ENCODE data around the gene MED13L. TPM values are rescaled to one million over a fixed set of nuclear protein-coding genes. Genes with fewer than 3 reads are reported as not detected.

Gene MED13L
- total RNA-seq, 1 experiment from 2014 or later, result 89.0 TPM

GRCh38 chr12:116067892-116068291 lies 209.6 kb downstream of the MED13L start:
- no peaks in the 10 kb centered on the region for H3K27me3 Mint-ChIP-seq (ENCODE audit: unreplicated experiment)
- no peaks in the 10 kb centered on the region for H3K9me3 Mint-ChIP-seq (ENCODE audit: low read depth, unreplicated experiment)
- H3K36me3 Mint-ChIP-seq (ENCODE audit: insufficient read depth, unreplicated experiment), result no peaks in the 10 kb centered on the region
- intact Hi-C loops (cut with micrococcal nuclease; ENCODE audit: unreplicated experiment), result loop anchor here (2.0 to 5.0 kb wide), 2 partner anchors 169 to 529 kb away; no protein-coding TSS in a partner anchor
- no peak for DNase-seq
- no peak overlapping the region for H3K4me3 Mint-ChIP-seq (ENCODE audit: low read depth, unreplicated experiment)
- no peak overlapping the region for H3K27ac Mint-ChIP-seq (ENCODE audit: unreplicated experiment)
- H3K4me1 Mint-ChIP-seq (ENCODE audit: low read depth, unreplicated experiment), result no peaks in the 10 kb centered on the region
- CTCF ChIA-PET, result no interaction called here
- BruUV-seq (replicated peaks), result no TSS peak
- TF ChIP-seq CTCF (IDR thresholded peaks at IDR 0.05; ENCODE audit: unreplicated experiment), result no peak

GRCh38 chr12:116066381-116067230 lies 210.9 kb downstream of the MED13L start:
- CTCF ChIA-PET, result no interaction called here
- H3K27me3 Mint-ChIP-seq (ENCODE audit: unreplicated experiment), result no peaks in the 10 kb centered on the region
- peak; percentile 52 for DNase-seq
- H3K4me1 Mint-ChIP-seq (ENCODE audit: low read depth, unreplicated experiment), result no peaks in the 10 kb centered on the region
- peak; percentile 89 for TF ChIP-seq CTCF (IDR thresholded peaks at IDR 0.05; ENCODE audit: unreplicated experiment)
- no peak overlapping the region for H3K27ac Mint-ChIP-seq (ENCODE audit: unreplicated experiment)
- no peaks in the 10 kb centered on the region for H3K9me3 Mint-ChIP-seq (ENCODE audit: low read depth, unreplicated experiment)
- intact Hi-C loops (cut with micrococcal nuclease; ENCODE audit: unreplicated experiment), result loop anchor here (2.0 to 5.0 kb wide), 2 partner anchors 170 to 531 kb away; no protein-coding TSS in a partner anchor
- no TSS peak for BruUV-seq (replicated peaks)
- no peaks in the 10 kb centered on the region for H3K36me3 Mint-ChIP-seq (ENCODE audit: insufficient read depth, unreplicated experiment)
- H3K4me3 Mint-ChIP-seq (ENCODE audit: low read depth, unreplicated experiment), result no peak overlapping the region

GRCh38 chr12:116065606-116066005 lies 211.9 kb downstream of the MED13L start:
- Mint-ChIP-seq H3K36me3 (ENCODE audit: insufficient read depth, unreplicated experiment) (no peaks in the 10 kb centered on the region), H3K4me1 (ENCODE audit: low read depth, unreplicated experiment) (no peaks in the 10 kb centered on the region), H3K9me3 (ENCODE audit: low read depth, unreplicated experiment) (no peaks in the 10 kb centered on the region), H3K27ac (ENCODE audit: unreplicated experiment) (no peak overlapping the region), H3K27me3 (ENCODE audit: unreplicated experiment) (no peaks in the 10 kb centered on the region), H3K4me3 (ENCODE audit: low read depth, unreplicated experiment) (no peak overlapping the region)
- intact Hi-C loops (cut with micrococcal nuclease; ENCODE audit: unreplicated experiment), result loop anchor here (2.0 to 5.0 kb wide), 2 partner anchors 171 to 532 kb away; no protein-coding TSS in a partner anchor
- no peak for DNase-seq
- CTCF ChIA-PET, result no interaction called here
- no TSS peak for BruUV-seq (replicated peaks)
- no peak for TF ChIP-seq CTCF (IDR thresholded peaks at IDR 0.05; ENCODE audit: unreplicated experiment)

GRCh38 chr12:116064493-116064892 lies 213.0 kb downstream of the MED13L start:
- no peak overlapping the region for H3K27ac Mint-ChIP-seq (ENCODE audit: unreplicated experiment)
- no peaks in the 10 kb centered on the region for H3K4me1 Mint-ChIP-seq (ENCODE audit: low read depth, unreplicated experiment)
- no peaks in the 10 kb centered on the region for H3K36me3 Mint-ChIP-seq (ENCODE audit: insufficient read depth, unreplicated experiment)
- intact Hi-C loops (cut with micrococcal nuclease; ENCODE audit: unreplicated experiment), result no loop called here
- DNase-seq, result no peak
- TF ChIP-seq CTCF (IDR thresholded peaks at IDR 0.05; ENCODE audit: unreplicated experiment), result no peak
- H3K27me3 Mint-ChIP-seq (ENCODE audit: unreplicated experiment), result no peaks in the 10 kb centered on the region
- CTCF ChIA-PET, result no interaction called here
- H3K9me3 Mint-ChIP-seq (ENCODE audit: low read depth, unreplicated experiment), result no peaks in the 10 kb centered on the region
- H3K4me3 Mint-ChIP-seq (ENCODE audit: low read depth, unreplicated experiment), result no peak overlapping the region
- BruUV-seq (replicated peaks), result no TSS peak
